Measurements from ENCODE around the gene ZNF420. TPM values are rescaled to one million over a fixed set of nuclear protein-coding genes. Genes with fewer than 3 reads are reported as not detected.
"Not testable (repeated sequence)": the region's sequence is repeated elsewhere in the genome, so short reads cannot be mapped to it uniquely, and the experiment has no call there.

ZNF420 gene
- 7.7 TPM for polyA plus RNA-seq (2013, experiment 1 of 2)
- 6.5 TPM for polyA plus RNA-seq (2013, experiment 2 of 2)

GRCh38 chr19:37077934-37078716, at the start of gene ZNF420:
Gene ZNF420 (plus strand): TSS chr19:37078433. CDS start chr19:37089119, 10,686 bp downstream.
- 1% methylated on average over 61 of the region's 61 CpGs for WGBS
- Histone ChIP-seq H3K36me3 (ENCODE audit: insufficient read depth, low read length) (no peaks in the 10 kb centered on the region), H3K27me3 (ENCODE audit: insufficient read depth, low read length) (no peaks in the 10 kb centered on the region), H3K9ac (ENCODE audit: low read depth, low read length) (peak within 1 kb of the TSS; percentile 93), H3K27ac (ENCODE audit: low read depth, low read length) (no peak within 1 kb of the TSS; the same call in 1 of the 2 replicates), H3K4me1 (ENCODE audit: insufficient read depth, low read length) (no peaks in the 10 kb centered on the region; the same call in 1 of the 2 replicates), H3K9me3 (ENCODE audit: insufficient read depth, low read depth, low read length) (peaks cover 28% of the 10 kb centered on the region), H3K4me3 (ENCODE audit: low read length) (peak within 1 kb of the TSS; percentile 99)

DNA sequence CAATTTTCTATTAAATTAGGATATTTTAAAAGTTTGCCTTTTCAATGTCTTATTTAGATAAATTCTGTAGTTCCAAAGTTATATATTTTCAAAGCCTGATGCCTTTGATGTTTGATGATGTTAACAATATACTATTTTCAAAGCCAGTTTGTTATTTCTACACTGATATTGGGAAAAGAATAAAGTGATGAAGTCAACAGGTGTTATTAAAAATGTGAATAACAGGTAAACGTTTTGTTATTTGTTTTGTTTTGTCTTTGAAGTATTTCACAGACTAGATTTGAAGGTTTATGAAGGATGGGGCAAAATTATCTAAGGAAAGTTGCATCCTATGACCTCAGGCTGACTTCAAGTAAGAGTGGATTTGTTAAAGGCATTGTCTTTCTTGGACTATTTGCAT, 33.1 kb upstream of the ZNF420 start:
- H3K9me3 ChIP-seq (ENCODE audit: insufficient read depth, low read depth, low read length) = peaks cover 66% of the 10 kb centered on the region
- no peaks in the 10 kb centered on the region for H3K4me1 ChIP-seq (ENCODE audit: insufficient read depth, low read length)
- no peaks in the 10 kb centered on the region for H3K27me3 ChIP-seq (ENCODE audit: insufficient read depth, low read length)
- H3K4me3 ChIP-seq (ENCODE audit: low read length) = no peak overlapping the region
- no peak overlapping the region for H3K27ac ChIP-seq (ENCODE audit: low read depth, low read length)
- no peaks in the 10 kb centered on the region for H3K36me3 ChIP-seq (ENCODE audit: insufficient read depth, low read length)
- WGBS = 3% methylated on average over 1 of the region's 1 CpG
- no peak overlapping the region for H3K9ac ChIP-seq (ENCODE audit: low read depth, low read length)

DNA sequence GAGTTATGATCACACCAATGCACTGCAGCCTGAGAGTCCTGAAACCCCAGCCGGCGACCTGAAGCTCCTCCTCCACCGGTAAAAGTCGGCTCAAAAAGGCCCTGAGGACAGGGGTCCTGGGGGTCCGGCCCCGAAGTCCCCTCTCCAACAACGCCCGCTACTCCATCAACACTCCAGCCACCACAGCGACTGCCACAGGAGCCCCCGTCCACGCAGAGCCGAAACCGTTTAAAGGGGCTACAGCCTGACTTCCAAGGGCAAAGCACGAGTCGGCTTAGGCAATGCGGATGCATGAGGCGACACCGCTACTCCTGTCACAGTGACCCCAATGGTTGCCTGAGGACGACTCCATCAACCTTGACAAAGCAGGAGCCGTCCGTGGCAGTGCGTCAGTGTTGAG, 22.9 kb upstream of the ZNF420 start:
- Histone ChIP-seq H3K27ac (ENCODE audit: low read depth, low read length) (no peak overlapping the region), H3K4me1 (ENCODE audit: insufficient read depth, low read length) (no peaks in the 10 kb centered on the region), H3K36me3 (ENCODE audit: insufficient read depth, low read length) (no peaks in the 10 kb centered on the region), H3K27me3 (ENCODE audit: insufficient read depth, low read length) (no peaks in the 10 kb centered on the region), H3K4me3 (ENCODE audit: low read length) (no peak overlapping the region), H3K9ac (ENCODE audit: low read depth, low read length) (no peak overlapping the region), H3K9me3 (ENCODE audit: insufficient read depth, low read depth, low read length) (peaks cover 60% of the 10 kb centered on the region)
- WGBS = 90% methylated on average over 22 of the region's 22 CpGs

DNA sequence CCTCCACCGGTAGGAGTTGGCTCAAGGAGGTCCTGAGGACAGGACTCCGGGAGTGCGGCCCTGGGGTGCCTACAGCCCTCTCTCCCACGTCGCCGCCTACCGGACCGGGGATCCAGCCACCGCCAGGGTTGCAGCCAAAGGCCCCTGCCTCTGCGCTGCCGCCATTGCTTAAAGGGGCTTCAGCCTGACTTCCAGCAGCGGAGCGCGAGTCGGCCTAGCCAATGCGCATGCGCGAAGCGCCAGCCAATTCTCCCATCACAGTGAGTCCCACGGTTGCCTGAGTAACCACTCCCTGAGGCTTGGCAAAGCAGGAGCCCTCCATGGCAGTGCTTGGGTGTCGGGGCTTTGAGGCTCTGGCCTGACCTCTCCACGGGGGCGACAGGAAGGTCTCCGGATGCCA, 21.5 kb upstream of the ZNF420 start:
- Histone ChIP-seq H3K9ac (ENCODE audit: low read depth, low read length) (no peak overlapping the region), H3K27ac (ENCODE audit: low read depth, low read length) (no peak overlapping the region), H3K4me1 (ENCODE audit: insufficient read depth, low read length) (no peaks in the 10 kb centered on the region), H3K27me3 (ENCODE audit: insufficient read depth, low read length) (no peaks in the 10 kb centered on the region), H3K36me3 (ENCODE audit: insufficient read depth, low read length) (no peaks in the 10 kb centered on the region), H3K9me3 (ENCODE audit: insufficient read depth, low read depth, low read length) (peaks cover 73% of the 10 kb centered on the region), H3K4me3 (ENCODE audit: low read length) (no peak overlapping the region)
- WGBS = 94% methylated on average over 24 of the region's 24 CpGs

- 95% methylated on average over 39 of the region's 39 CpGs for WGBS
- no peak overlapping the region for H3K27ac ChIP-seq (ENCODE audit: low read depth, low read length)
- H3K36me3 ChIP-seq (ENCODE audit: insufficient read depth, low read length) = no peaks in the 10 kb centered on the region
- H3K9me3 ChIP-seq (ENCODE audit: insufficient read depth, low read depth, low read length) = peaks cover 89% of the 10 kb centered on the region
- H3K4me3 ChIP-seq (ENCODE audit: low read length) = no peak overlapping the region
- H3K9ac ChIP-seq (ENCODE audit: low read depth, low read length) = no peak overlapping the region
- H3K4me1 ChIP-seq (ENCODE audit: insufficient read depth, low read length) = no peaks in the 10 kb centered on the region
- H3K27me3 ChIP-seq (ENCODE audit: insufficient read depth, low read length) = no peaks in the 10 kb centered on the region
Observed at GRCh38 chr19:37059142-37059541, 19.1 kb upstream of the ZNF420 start.

DNA sequence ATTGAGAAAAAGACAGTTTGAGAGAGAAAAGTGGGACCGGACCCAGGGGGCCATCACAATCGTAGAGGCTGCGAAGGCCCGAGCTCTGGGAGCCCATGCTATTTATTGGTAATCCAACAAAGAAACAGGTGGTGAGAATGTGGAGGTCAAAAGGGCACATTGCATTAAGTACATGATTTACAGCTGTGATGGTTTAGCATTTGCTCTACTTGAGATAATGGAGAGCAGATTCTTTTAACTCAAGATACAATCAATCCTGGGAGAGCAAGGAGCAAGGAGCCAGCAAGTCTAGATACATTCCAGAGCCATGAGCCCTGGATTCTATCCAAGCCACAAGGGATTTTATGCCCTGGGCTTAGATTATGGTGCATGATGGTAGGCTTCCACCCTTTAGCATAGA, 13.3 kb upstream of the ZNF420 start:
- WGBS = 92% methylated on average over 4 of the region's 4 CpGs
- H3K4me3 ChIP-seq (ENCODE audit: low read length) = not testable (repeated sequence)

GRCh38 chr19:37074111-37074510, 4.1 kb upstream of the ZNF420 start:
- peaks cover 39% of the 10 kb centered on the region for H3K9me3 ChIP-seq (ENCODE audit: insufficient read depth, low read depth, low read length)

More for the DNA sequence above, 13.3 kb upstream of the ZNF420 start:
- H3K27ac ChIP-seq (ENCODE audit: low read depth, low read length); H3K36me3 ChIP-seq (ENCODE audit: insufficient read depth, low read length); H3K9ac ChIP-seq (ENCODE audit: low read depth, low read length); H3K27me3 ChIP-seq (ENCODE audit: insufficient read depth, low read length); H3K4me1 ChIP-seq (ENCODE audit: insufficient read depth, low read length): not testable (repeated sequence)
- H3K9me3 ChIP-seq (ENCODE audit: insufficient read depth, low read depth, low read length) = peaks cover 79% of the 10 kb centered on the region

DNA sequence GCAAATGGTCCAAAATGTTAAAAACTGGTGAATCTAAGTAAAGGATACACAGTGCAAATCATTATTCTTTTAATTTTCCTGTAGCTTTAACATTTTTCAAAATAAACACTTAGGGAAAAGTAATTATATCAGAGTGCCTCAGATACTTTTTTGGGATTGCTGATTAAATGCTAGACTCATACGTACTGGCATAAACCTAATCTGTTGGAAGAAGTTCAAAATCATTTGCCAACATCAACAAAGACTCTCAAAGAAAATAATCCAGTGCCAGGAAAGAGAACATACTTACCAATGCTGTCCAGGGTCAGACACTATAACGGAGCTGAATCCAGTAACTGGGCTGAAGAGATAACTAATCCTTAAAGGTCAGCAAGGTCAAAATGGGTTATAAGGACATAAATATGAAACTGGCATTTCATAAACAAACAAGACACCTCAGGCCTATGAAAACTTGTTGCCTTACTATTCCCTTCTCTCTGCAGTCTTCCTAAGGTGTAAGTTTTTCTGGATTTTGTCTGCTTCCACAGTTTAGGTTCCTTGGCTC, 3.3 kb upstream of the ZNF420 start:
- Histone ChIP-seq H3K27ac (ENCODE audit: low read depth, low read length) (no peak overlapping the region), H3K9ac (ENCODE audit: low read depth, low read length) (no peak overlapping the region), H3K4me1 (ENCODE audit: insufficient read depth, low read length) (no peaks in the 10 kb centered on the region; the same call in 1 of the 2 replicates), H3K4me3 (ENCODE audit: low read length) (no peak overlapping the region), H3K27me3 (ENCODE audit: insufficient read depth, low read length) (no peaks in the 10 kb centered on the region), H3K9me3 (ENCODE audit: insufficient read depth, low read depth, low read length) (peaks cover 32% of the 10 kb centered on the region), H3K36me3 (ENCODE audit: insufficient read depth, low read length) (no peaks in the 10 kb centered on the region)
- 86% methylated on average over 2 of the region's 2 CpGs for WGBS

More at GRCh38 chr19:37074111-37074510, 4.1 kb upstream of the ZNF420 start:
- Histone ChIP-seq H3K9ac (ENCODE audit: low read depth, low read length) (no peak overlapping the region), H3K4me1 (ENCODE audit: insufficient read depth, low read length) (no peaks in the 10 kb centered on the region; the same call in 1 of the 2 replicates), H3K36me3 (ENCODE audit: insufficient read depth, low read length) (no peaks in the 10 kb centered on the region), H3K27ac (ENCODE audit: low read depth, low read length) (no peak overlapping the region), H3K4me3 (ENCODE audit: low read length) (no peak overlapping the region), H3K27me3 (ENCODE audit: insufficient read depth, low read length) (no peaks in the 10 kb centered on the region)

DNA sequence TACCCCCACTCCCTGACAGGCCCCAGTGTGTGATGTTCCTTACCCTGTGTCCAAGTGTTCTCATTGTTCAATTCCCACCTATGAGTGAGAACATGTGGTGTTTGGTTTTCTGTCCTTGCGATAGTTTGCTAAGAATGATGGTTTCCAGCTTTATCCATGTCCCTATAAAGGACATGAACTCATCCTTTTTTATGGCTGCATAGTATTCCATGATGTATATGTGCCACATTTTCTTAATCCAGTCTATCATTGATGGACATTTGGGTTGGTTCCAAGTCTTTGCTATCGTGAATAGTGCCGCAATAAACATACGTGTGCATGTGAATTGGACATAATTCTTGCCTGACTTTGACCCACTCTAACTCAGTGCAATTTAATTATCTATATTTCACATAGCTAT, 1.7 kb upstream of the ZNF420 start:
- not testable (repeated sequence) for H3K36me3 ChIP-seq (ENCODE audit: insufficient read depth, low read length); H3K27me3 ChIP-seq (ENCODE audit: insufficient read depth, low read length); H3K4me3 ChIP-seq (ENCODE audit: low read length); H3K4me1 ChIP-seq (ENCODE audit: insufficient read depth, low read length); H3K27ac ChIP-seq (ENCODE audit: low read depth, low read length); H3K9ac ChIP-seq (ENCODE audit: low read depth, low read length)
- H3K9me3 ChIP-seq (ENCODE audit: insufficient read depth, low read depth, low read length) = peaks cover 22% of the 10 kb centered on the region; the same call in 1 of the 2 replicates
- WGBS = 100% methylated on average over 3 of the region's 4 CpGs

DNA sequence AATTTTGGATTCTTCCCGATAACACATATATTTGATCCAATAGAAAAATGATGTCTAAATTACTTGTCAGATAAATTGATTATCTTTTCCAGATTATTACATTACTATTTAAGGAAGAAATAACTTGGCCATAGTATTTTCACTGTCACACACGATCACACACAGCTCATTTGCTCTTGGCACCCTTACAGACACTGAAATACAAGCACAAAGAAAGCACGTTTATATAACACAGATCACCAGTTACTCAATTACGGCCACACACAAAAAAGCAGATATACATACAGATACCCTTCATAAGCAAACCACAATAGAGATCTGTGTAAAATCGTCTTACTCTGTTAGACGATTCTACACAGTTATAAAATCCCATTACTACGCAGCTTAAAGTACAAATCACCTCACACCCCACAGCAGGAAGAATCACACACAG, 716 bp upstream of the ZNF420 start:
- Histone ChIP-seq H3K9me3 (ENCODE audit: insufficient read depth, low read depth, low read length) (peaks cover 22% of the 10 kb centered on the region), H3K9ac (ENCODE audit: low read depth, low read length) (peak overlapping the region; percentile 93), H3K4me1 (ENCODE audit: insufficient read depth, low read length) (no peaks in the 10 kb centered on the region; the same call in 1 of the 2 replicates), H3K27me3 (ENCODE audit: insufficient read depth, low read length) (no peaks in the 10 kb centered on the region), H3K27ac (ENCODE audit: low read depth, low read length) (no peak overlapping the region), H3K4me3 (ENCODE audit: low read length) (peak overlapping the region; percentile 99), H3K36me3 (ENCODE audit: insufficient read depth, low read length) (no peaks in the 10 kb centered on the region)
- 44% methylated on average over 6 of the region's 7 CpGs for WGBS

DNA sequence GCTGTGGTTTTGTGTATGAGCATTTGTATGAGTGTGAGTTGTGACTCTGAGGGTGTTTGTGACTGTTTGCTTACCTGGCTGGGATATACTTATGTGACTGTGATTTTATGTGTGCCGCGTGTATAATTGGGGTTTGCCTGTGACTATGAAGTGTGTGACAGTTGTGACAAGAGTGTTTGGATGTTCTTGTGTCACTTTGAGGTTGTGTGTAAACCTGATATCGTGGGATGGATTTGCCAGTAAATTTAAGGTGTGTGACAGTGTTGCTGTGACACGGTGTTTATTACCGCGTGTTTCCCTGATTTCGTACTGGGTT, 442 bp downstream of the ZNF420 start:
- Histone ChIP-seq H3K36me3 (ENCODE audit: insufficient read depth, low read length) (no peaks in the 10 kb centered on the region), H3K9me3 (ENCODE audit: insufficient read depth, low read depth, low read length) (peaks cover 33% of the 10 kb centered on the region), H3K9ac (ENCODE audit: low read depth, low read length) (peak overlapping the region; percentile 93), H3K27ac (ENCODE audit: low read depth, low read length) (no peak overlapping the region), H3K27me3 (ENCODE audit: insufficient read depth, low read length) (no peaks in the 10 kb centered on the region), H3K4me1 (ENCODE audit: insufficient read depth, low read length) (no peaks in the 10 kb centered on the region; the same call in 1 of the 2 replicates), H3K4me3 (ENCODE audit: low read length) (peak overlapping the region; percentile 99)
- WGBS = 11% methylated on average over 7 of the region's 7 CpGs

All from HUES64 (cell line).